Brain microvascular endothelial cell (primary cell): ENCODE data around the gene LENEP.

Experiments used
- DNase-seq: peaks from one replicate; pipeline ENCODE4 v3.0.0-alpha.2; 2020
- H3K27ac ChIP-seq: fragments of 250-450 bp; sonication (Bioruptor Pico); 2 replicates; pipeline ENCODE4 v1.5.1; 2020; ENCODE audit warnings: mild to moderate bottlenecking, moderate library complexity
- H3K27me3 ChIP-seq: fragments of 250-450 bp; sonication (Bioruptor Pico); replicated peaks from 2 replicates; pipeline ENCODE4 v1.5.1; 2020; ENCODE audit warnings: mild to moderate bottlenecking
- H3K36me3 ChIP-seq: fragments of 250-450 bp; sonication (Bioruptor Pico); replicated peaks from 2 replicates; pipeline ENCODE4 v1.5.1; 2020; ENCODE audit warnings: mild to moderate bottlenecking
- H3K4me3 ChIP-seq: 2 replicates; pipeline ENCODE4 v1.5.1; 2011; ENCODE audit warnings: low read depth, mild to moderate bottlenecking, control low read depth, low read length, moderate library complexity
- CTCF ChIP-seq: IDR thresholded peaks from 2 replicates; pipeline ENCODE4 v1.5.1; 2011; ENCODE audit warnings: low read depth, mild to moderate bottlenecking, moderate library complexity, low read length, control low read depth, inconsistent platforms; ENCODE audit errors: missing control alignments
- in situ Hi-C: cut with HindIII; loops from 2 replicates; pipeline ENCODE4 v1.10.0; 2017; ENCODE audit warnings: low sequenced_read_pairs, low pct_ligation_motif_present

Gene LENEP

GRCh38 chr1:155039308-155039669, 45.9 kb downstream of the LENEP start:
- Histone ChIP-seq H3K36me3 (no peaks in the 10 kb centered on the region), H3K27ac (no peak overlapping the region), H3K4me3 (no peak overlapping the region), H3K27me3 (peaks cover 3% of the 10 kb centered on the region)
- DNase-seq = no peak
- in situ Hi-C loops = no loop called here
- no peak for TF ChIP-seq CTCF

DNA sequence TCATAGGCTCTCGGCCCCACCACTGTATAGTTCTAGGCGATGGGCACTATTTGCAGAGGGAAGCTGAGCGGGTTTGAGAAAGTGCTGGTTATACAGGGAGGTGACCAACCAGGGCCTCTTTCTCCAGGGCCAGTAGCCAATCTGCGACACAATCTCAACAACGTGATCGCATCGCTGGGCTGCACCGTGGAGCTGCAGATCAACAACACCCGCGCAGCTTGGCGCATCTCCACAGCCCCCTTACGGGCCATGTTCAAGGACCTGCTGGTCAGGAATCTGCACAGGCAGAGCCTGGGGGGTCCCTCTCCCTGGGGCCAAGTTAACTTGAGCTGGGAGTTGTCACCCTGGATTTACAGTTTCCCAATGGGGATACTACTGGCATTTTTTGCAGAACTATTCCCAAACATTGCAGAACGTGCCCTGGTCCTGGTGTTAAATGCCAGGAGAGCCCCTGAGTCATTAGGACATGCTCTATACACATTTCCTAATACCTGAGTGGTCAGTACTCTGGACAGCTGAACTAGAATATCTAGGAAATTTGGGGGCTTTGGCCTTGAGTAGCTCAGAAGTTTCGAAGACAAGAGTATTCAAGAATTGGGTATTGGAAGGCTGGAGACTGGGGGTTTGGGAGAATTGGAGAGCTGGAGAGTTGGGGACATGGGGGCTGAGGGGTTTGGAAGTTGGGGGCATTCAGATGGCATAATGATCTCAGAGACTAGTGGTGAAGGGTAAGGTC, 47.1 kb downstream of the LENEP start:
- in situ Hi-C loops = no loop called here
- TF ChIP-seq CTCF = no peak
- H3K4me3 ChIP-seq = no peak overlapping the region
- no peak for DNase-seq
- no peaks in the 10 kb centered on the region for H3K36me3 ChIP-seq
- H3K27me3 ChIP-seq = peaks cover 3% of the 10 kb centered on the region
- H3K27ac ChIP-seq = no peak overlapping the region

- in situ Hi-C loops = no loop called here
- Histone ChIP-seq H3K36me3 (no peaks in the 10 kb centered on the region), H3K27ac (no peak overlapping the region), H3K27me3 (peaks cover 3% of the 10 kb centered on the region), H3K4me3 (no peak overlapping the region)
- no peak for TF ChIP-seq CTCF
- DNase-seq = no peak
Measured at GRCh38 chr1:155042789-155043188, 49.4 kb downstream of the LENEP start.

- no peaks in the 10 kb centered on the region for H3K36me3 ChIP-seq
- no peak for DNase-seq
- no peak overlapping the region for H3K4me3 ChIP-seq
- no peak overlapping the region for H3K27ac ChIP-seq
- in situ Hi-C loops = no loop called here
- H3K27me3 ChIP-seq = peaks cover 2% of the 10 kb centered on the region
- no peak for TF ChIP-seq CTCF
Measured at GRCh38 chr1:155043301-155043702, 49.9 kb downstream of the LENEP start.

DNA sequence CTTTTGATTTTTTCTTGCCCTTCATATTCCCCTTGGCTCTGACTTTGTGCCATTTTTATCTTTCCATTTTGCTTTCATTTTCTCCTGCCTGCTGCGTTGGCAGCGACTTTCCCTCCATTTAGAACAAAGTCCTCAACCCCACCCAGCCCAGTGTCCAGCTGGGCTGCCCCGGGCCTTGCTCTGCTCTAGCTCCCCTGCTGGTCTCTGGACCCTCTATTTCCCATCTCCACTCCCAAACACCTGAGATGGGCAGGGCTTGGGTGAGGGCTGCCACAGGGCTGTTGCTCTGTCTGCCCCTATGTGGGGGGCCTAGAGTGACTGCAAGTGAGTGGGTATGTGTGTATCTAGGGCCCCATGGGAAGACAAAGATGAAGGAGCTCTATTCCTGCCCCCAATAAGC, 50.4 kb downstream of the LENEP start:
- no peak for TF ChIP-seq CTCF
- in situ Hi-C loops = no loop called here
- H3K27me3 ChIP-seq = no peaks in the 10 kb centered on the region
- no peak overlapping the region for H3K27ac ChIP-seq
- H3K4me3 ChIP-seq = no peak overlapping the region
- no peak for DNase-seq
- H3K36me3 ChIP-seq = no peaks in the 10 kb centered on the region
